ENCODE measurements around the gene C1orf232. TPM values are rescaled to one million over a fixed set of nuclear protein-coding genes. Genes with fewer than 3 reads are reported as not detected.

Gene C1orf232
- total RNA-seq, 1 experiment from 2014 or later, result not detected

- Histone ChIP-seq H3K27ac (ENCODE audit: low read depth, low read length) (no peak overlapping the region), H2AFZ (ENCODE audit: low read depth, low read length, poor library complexity, severe bottlenecking) (no peak overlapping the region), H3K9ac (ENCODE audit: low read length) (no peak overlapping the region), H3K9me2 (ENCODE audit: insufficient read depth) (no peaks in the 10 kb centered on the region), H3K4me1 (ENCODE audit: control insufficient read depth in 1 of 2, insufficient read depth in 2 of 2, low read length in 2 of 2) (peaks cover 13 to 44% of the 10 kb centered on the region in 2 experiments), H3K4me3 (replicated peaks in 1 of 2; ENCODE audit: low read depth in 1 of 2, low read length in 2 of 2) (no peak overlapping the region), H3K9me3 (ENCODE audit: control insufficient read depth in 1 of 2, insufficient read depth in 1 of 2, low read depth in 1 of 2, low read length in 2 of 2) (no peaks in the 10 kb centered on the region), H3K36me3 (ENCODE audit: control insufficient read depth in 1 of 2, insufficient read depth in 2 of 2, low read length in 2 of 2) (no peaks in the 10 kb centered on the region), H3K79me2 (ENCODE audit: insufficient read depth, low read length) (peaks cover 4% of the 10 kb centered on the region; the same call in 1 of the 2 replicates), H3K4me2 (ENCODE audit: low read length) (no peak overlapping the region), H4K20me1 (ENCODE audit: insufficient read depth) (peaks cover 3% of the 10 kb centered on the region; the same call in 1 of the 2 replicates), H3K27me3 (ENCODE audit: insufficient read depth, low read length) (no peaks in the 10 kb centered on the region)
- DNase-seq (ENCODE audit: low read depth, low spot score) (no peak), ATAC-seq (no peak)
- BruUV-seq (replicated peaks), result no TSS peak
- CTCF ChIA-PET, result interaction anchor here (0.6 to 2.1 kb wide), 5 partner anchors 9 to 399 kb away, joined by 3 to 18 read pairs (median 4); no protein-coding TSS in a partner anchor
- RAD21 ChIA-PET (ENCODE audit: low non-redundant PET in 1 of 2, low total read pairs in 2 of 2, uncharacterized antibody in 2 of 2, unreplicated experiment in 2 of 2), result no interaction called here
- TF ChIP-seq ZBTB33 (IDR thresholded peaks at IDR 0.05; ENCODE audit: extremely low read depth, insufficient replicate concordance, low read length) (no peak), ATF3 (IDR thresholded peaks at IDR 0.05) (no peak), EGR1 (IDR thresholded peaks at IDR 0.05; ENCODE audit: low read depth) (no peak), TCF7L2 (IDR thresholded peaks at IDR 0.05; ENCODE audit: borderline replicate concordance, extremely low read depth, insufficient read depth, insufficient read length) (no peak), POLR2AphosphoS5 (IDR thresholded peaks at IDR 0.05; ENCODE audit: low read depth, low read length) (no peak), JUND (IDR thresholded peaks at IDR 0.05) (no peak), EZH2phosphoT487 (IDR thresholded peaks at IDR 0.05; ENCODE audit: borderline replicate concordance) (no peak), REST (IDR thresholded peaks at IDR 0.05; ENCODE audit: low read depth) (no peak)
- intact Hi-C loops (cut with micrococcal nuclease), result no loop called here
- POLR2A ChIA-PET, result interaction anchor here (1.5 kb wide), 1 partner anchor 20 kb away, joined by 3 read pairs; no protein-coding TSS in a partner anchor
Measured at GRCh38 chr1:26124418-26125331, 44.1 kb downstream of the C1orf232 start.
